Loucy (cell line): ENCODE measurements around the gene PNMT.

ENCODE experiments used
- H2AFZ ChIP-seq: fragments of 200-600 bp; sonication (generic); 2 replicates; pipeline ENCODE4 v1.6.0; 2016; ENCODE audit warnings: antibody characterized with exemption, mild to moderate bottlenecking, low read length, moderate library complexity
- H3F3A ChIP-seq: fragments of 200-600 bp; 2 replicates; pipeline ENCODE4 v1.6.0; 2016; ENCODE audit warnings: antibody characterized with exemption, low read depth, mild to moderate bottlenecking
- H3K27me3 ChIP-seq: fragments of 200-600 bp; sonication (generic); 2 replicates; pipeline ENCODE4 v1.6.1; 2014; ENCODE audit warnings: low read length, mild to moderate bottlenecking; ENCODE audit not compliant: insufficient read depth, poor library complexity, severe bottlenecking
- H3K36me3 ChIP-seq: fragments of 200-600 bp; sonication (generic); 2 replicates; pipeline ENCODE4 v1.6.1; 2016; ENCODE audit warnings: low read length; ENCODE audit not compliant: insufficient read depth
- H3K4me1 ChIP-seq: fragments of 200-600 bp; sonication (generic); 2 replicates; pipeline ENCODE4 v1.5.1; 2014; ENCODE audit warnings: low read length, mild to moderate bottlenecking; ENCODE audit not compliant: insufficient read depth, poor library complexity, severe bottlenecking
- H3K4me2 ChIP-seq: fragments of 200-600 bp; sonication (generic); 2 replicates; pipeline ENCODE4 v1.6.0; 2014; ENCODE audit warnings: antibody characterized with exemption, low read length, low read depth, mild to moderate bottlenecking; ENCODE audit not compliant: poor library complexity, severe bottlenecking
- H3K4me3 ChIP-seq: fragments of 200-600 bp; sonication (generic); 2 replicates; pipeline ENCODE4 v1.5.1; 2014; ENCODE audit warnings: low read length, mild to moderate bottlenecking, mixed read lengths; ENCODE audit not compliant: poor library complexity, severe bottlenecking
- H3K79me2 ChIP-seq: fragments of 200-600 bp; sonication (generic); 2 replicates; pipeline ENCODE4 v1.6.1; 2014; ENCODE audit warnings: low read length; ENCODE audit not compliant: insufficient read depth
- H3K9ac ChIP-seq: fragments of 200-600 bp; sonication (generic); 2 replicates; pipeline ENCODE4 v1.6.0; 2014; ENCODE audit warnings: mild to moderate bottlenecking, low read depth, low read length, moderate library complexity; ENCODE audit not compliant: poor library complexity, severe bottlenecking
- H3K9me2 ChIP-seq: fragments of 200-600 bp; sonication (generic); replicated peaks from 2 replicates; pipeline ENCODE4 v1.6.1; 2016; ENCODE audit warnings: low read depth, low read length, mixed read lengths
- H3K9me3 ChIP-seq: fragments of 200-600 bp; sonication (generic); 2 replicates; pipeline ENCODE4 v1.6.1; 2014; ENCODE audit warnings: mild to moderate bottlenecking, antibody characterized with exemption, low read length, low read depth; ENCODE audit not compliant: insufficient read depth
- H4K20me1 ChIP-seq: fragments of 200-600 bp; sonication (generic); 2 replicates; pipeline ENCODE4 v1.6.0; 2014; ENCODE audit warnings: antibody characterized with exemption, low read length, mild to moderate bottlenecking; ENCODE audit not compliant: insufficient read depth, poor library complexity, severe bottlenecking
- CTCF ChIP-seq: fragments of 200-600 bp; sonication (generic); conservative IDR thresholded peaks from 2 replicates; pipeline ENCODE4 v1.5.1; 2014; ENCODE audit warnings: mild to moderate bottlenecking, antibody characterized with exemption, low read length
- EZH2phosphoT487 ChIP-seq: fragments of 200-600 bp; IDR thresholded peaks from 2 replicates; pipeline ENCODE4 v1.6.1; 2018; ENCODE audit warnings: antibody characterized with exemption, mild to moderate bottlenecking, moderate library complexity, borderline replicate concordance

The PNMT gene

GRCh38 chr17:39705786-39706348 lies 37.6 kb downstream of the PNMT start:
- Histone ChIP-seq H3K9ac (no peak overlapping the region), H3K36me3 (no peaks in the 10 kb centered on the region), H3K27me3 (no peaks in the 10 kb centered on the region), H3K4me3 (no peak overlapping the region), H3K4me1 (peaks cover 16% of the 10 kb centered on the region), H3K79me2 (no peaks in the 10 kb centered on the region), H3F3A (no peaks in the 10 kb centered on the region), H3K4me2 (no peak overlapping the region), H3K9me3 (no peaks in the 10 kb centered on the region), H3K9me2 (no peaks in the 10 kb centered on the region), H2AFZ (no peak overlapping the region), H4K20me1 (no peaks in the 10 kb centered on the region)
- TF ChIP-seq CTCF = no peak
- TF ChIP-seq EZH2phosphoT487 = no peak

GRCh38 chr17:39706383-39706782 lies 38.1 kb downstream of the PNMT start:
- H3K4me2 ChIP-seq = no peak overlapping the region
- no peak overlapping the region for H3K9ac ChIP-seq
- no peaks in the 10 kb centered on the region for H3F3A ChIP-seq
- no peaks in the 10 kb centered on the region for H3K27me3 ChIP-seq
- no peaks in the 10 kb centered on the region for H4K20me1 ChIP-seq
- no peaks in the 10 kb centered on the region for H3K9me3 ChIP-seq
- H3K4me3 ChIP-seq = no peak overlapping the region
- peaks cover 16% of the 10 kb centered on the region for H3K4me1 ChIP-seq
- no peaks in the 10 kb centered on the region for H3K9me2 ChIP-seq
- no peaks in the 10 kb centered on the region for H3K36me3 ChIP-seq
- H2AFZ ChIP-seq = no peak overlapping the region
- TF ChIP-seq EZH2phosphoT487 (no peak), CTCF (no peak)
- no peaks in the 10 kb centered on the region for H3K79me2 ChIP-seq

- Histone ChIP-seq H3K9me3 (no peaks in the 10 kb centered on the region), H3K4me1 (peaks cover 16% of the 10 kb centered on the region), H3K9ac (no peak overlapping the region), H2AFZ (no peak overlapping the region), H3K79me2 (no peaks in the 10 kb centered on the region), H3K4me3 (no peak overlapping the region), H3K4me2 (no peak overlapping the region), H3K9me2 (no peaks in the 10 kb centered on the region), H3F3A (no peaks in the 10 kb centered on the region), H4K20me1 (no peaks in the 10 kb centered on the region), H3K36me3 (no peaks in the 10 kb centered on the region), H3K27me3 (no peaks in the 10 kb centered on the region)
- TF ChIP-seq CTCF = no peak
- TF ChIP-seq EZH2phosphoT487 = no peak
Observed at GRCh38 chr17:39706921-39707337, 38.7 kb downstream of the PNMT start.
